GM21737 (cell line): ENCODE data around the gene SCYL2.
"Not testable (repeated sequence)": the region's sequence is repeated elsewhere in the genome, so short reads cannot be mapped to it uniquely, and the experiment has no call there.

Experiments
- ATAC-seq: cut with Tn5 transposase; IDR thresholded peaks from one replicate; pipeline ENCODE4 v1.9.1; 2021; ENCODE audit warnings: mild to moderate bottlenecking, moderate library complexity; ENCODE audit not compliant: unreplicated experiment

The SCYL2 gene

GRCh38 chr12:100266835-100267602 lies at the start of gene SCYL2, which contains the start of gene DEPDC4:
Gene SCYL2, plus strand, starts transcription at chr12:100267177. Its CDS starts 15,794 bp downstream, at chr12:100282971.
Gene DEPDC4, minus strand, starts transcription at chr12:100267079. Its CDS starts 3 bp downstream, at chr12:100267076.
- ATAC-seq = peak; percentile 94

GRCh38 chr12:100219328-100220109 lies 47.5 kb upstream of the SCYL2 start:
- no peak for ATAC-seq

GRCh38 chr12:100221523-100221922 lies 45.5 kb upstream of the SCYL2 start:
- ATAC-seq = no peak

- not testable (repeated sequence) for ATAC-seq
Observed at GRCh38 chr12:100222173-100222572, 44.8 kb upstream of the SCYL2 start.

- ATAC-seq = no peak
Observed at GRCh38 chr12:100225491-100225890, 41.5 kb upstream of the SCYL2 start.

GRCh38 chr12:100229036-100229635 lies 37.8 kb upstream of the SCYL2 start:
- ATAC-seq = no peak

- ATAC-seq = no peak
Observed at GRCh38 chr12:100229876-100230275, 37.1 kb upstream of the SCYL2 start.

GRCh38 chr12:100231873-100232272 lies 35.1 kb upstream of the SCYL2 start:
- not testable (repeated sequence) for ATAC-seq

GRCh38 chr12:100234166-100234565 lies 32.8 kb upstream of the SCYL2 start:
- no peak for ATAC-seq

GRCh38 chr12:100234591-100235304 lies 32.2 kb upstream of the SCYL2 start:
- ATAC-seq = no peak

- no peak for ATAC-seq
Observed at GRCh38 chr12:100238801-100239200, 28.2 kb upstream of the SCYL2 start.

GRCh38 chr12:100239589-100239988 lies 27.4 kb upstream of the SCYL2 start:
- ATAC-seq = no peak

- no peak for ATAC-seq
Observed at GRCh38 chr12:100243137-100243536, 23.8 kb upstream of the SCYL2 start.

- ATAC-seq = no peak
Observed at GRCh38 chr12:100247765-100248164, 19.2 kb upstream of the SCYL2 start.

- no peak for ATAC-seq
Observed at GRCh38 chr12:100248886-100249285, 18.1 kb upstream of the SCYL2 start.

- ATAC-seq = no peak
Observed at GRCh38 chr12:100249941-100250340, 17.0 kb upstream of the SCYL2 start.

- ATAC-seq = no peak
Observed at GRCh38 chr12:100251917-100252316, 15.1 kb upstream of the SCYL2 start.

GRCh38 chr12:100253437-100253836 lies 13.5 kb upstream of the SCYL2 start:
- no peak for ATAC-seq

- no peak for ATAC-seq
Observed at GRCh38 chr12:100254876-100255275, 12.1 kb upstream of the SCYL2 start.

- no peak for ATAC-seq
Observed at GRCh38 chr12:100258127-100258526, 8.8 kb upstream of the SCYL2 start.

GRCh38 chr12:100263131-100263530 lies 3.8 kb upstream of the SCYL2 start:
- no peak for ATAC-seq
